ENCODE data around the gene STEAP1.

The STEAP1 gene

GRCh38 chr7:90169891-90170290 lies 15.6 kb downstream of the STEAP1 start:
- no peak for DNase-seq (ENCODE audit: low read depth)
- TF ChIP-seq CTCF (IDR thresholded peaks at IDR 0.05; ENCODE audit: insufficient read depth, low read depth, low read length, missing control alignments), result no peak
- H3K4me3 ChIP-seq (ENCODE audit: low read length), result no peak overlapping the region

GRCh38 chr7:90172121-90172520 lies 17.9 kb downstream of the STEAP1 start:
- no peak for TF ChIP-seq CTCF (IDR thresholded peaks at IDR 0.05; ENCODE audit: insufficient read depth, low read depth, low read length, missing control alignments)
- DNase-seq (ENCODE audit: low read depth), result no peak

GRCh38 chr7:90172624-90173023 lies 18.4 kb downstream of the STEAP1 start:
- no peak for TF ChIP-seq CTCF (IDR thresholded peaks at IDR 0.05; ENCODE audit: insufficient read depth, low read depth, low read length, missing control alignments)
- no peak overlapping the region for H3K4me3 ChIP-seq (ENCODE audit: low read length)
- no peak for DNase-seq (ENCODE audit: low read depth)

More at GRCh38 chr7:90172121-90172520, 17.9 kb downstream of the STEAP1 start:
- no peak overlapping the region for H3K4me3 ChIP-seq (ENCODE audit: low read length)

- DNase-seq (ENCODE audit: low read depth), result no peak
- H3K4me3 ChIP-seq (ENCODE audit: low read length), result no peak overlapping the region
These were observed 19.0 kb downstream of the STEAP1 start for GRCh38 chr7:90173127-90173844.

GRCh38 chr7:90175667-90176066 lies 21.4 kb downstream of the STEAP1 start:
- no peak for TF ChIP-seq CTCF (IDR thresholded peaks at IDR 0.05; ENCODE audit: insufficient read depth, low read depth, low read length, missing control alignments)
- no peak overlapping the region for H3K4me3 ChIP-seq (ENCODE audit: low read length)
- DNase-seq (ENCODE audit: low read depth), result no peak

More at GRCh38 chr7:90173127-90173844, 19.0 kb downstream of the STEAP1 start:
- no peak for TF ChIP-seq CTCF (IDR thresholded peaks at IDR 0.05; ENCODE audit: insufficient read depth, low read depth, low read length, missing control alignments)

GRCh38 chr7:90176195-90176594 lies 21.9 kb downstream of the STEAP1 start:
- DNase-seq (ENCODE audit: low read depth), result no peak
- no peak overlapping the region for H3K4me3 ChIP-seq (ENCODE audit: low read length)
- no peak for TF ChIP-seq CTCF (IDR thresholded peaks at IDR 0.05; ENCODE audit: insufficient read depth, low read depth, low read length, missing control alignments)

- no peak for TF ChIP-seq CTCF (IDR thresholded peaks at IDR 0.05; ENCODE audit: insufficient read depth, low read depth, low read length, missing control alignments)
- H3K4me3 ChIP-seq (ENCODE audit: low read length), result no peak overlapping the region
These were observed 23.9 kb downstream of the STEAP1 start for GRCh38 chr7:90178166-90178565.

More at GRCh38 chr7:90178166-90178565, 23.9 kb downstream of the STEAP1 start:
- no peak for DNase-seq (ENCODE audit: low read depth)

Measured in epithelial cell of esophagus (primary cell).